Measurements from ENCODE around the gene IGDCC3.
A peak's percentile ranks its signal among the peaks of the same experiment; 100 is the strongest.
"Not testable (repeated sequence)": the region's sequence is repeated elsewhere in the genome, so short reads cannot be mapped to it uniquely, and the experiment has no call there.

The IGDCC3 gene

GRCh38 chr15:65400760-65401610 lies 23.2 kb upstream of the IGDCC3 start:
- TF ChIP-seq CTCF (IDR thresholded peaks at IDR 0.05; ENCODE audit: low read depth, low read length): peak; percentile 94
- DNase-seq (ENCODE audit: low read depth, low spot score): peak; percentile 85
- H3K4me3 ChIP-seq (ENCODE audit: low read depth, low read length): no peak overlapping the region
- in situ Hi-C loops (cut with HindIII; ENCODE audit: low sequenced_read_pairs): no loop called here

GRCh38 chr15:65399997-65400396 lies 22.2 kb upstream of the IGDCC3 start:
- TF ChIP-seq CTCF (IDR thresholded peaks at IDR 0.05; ENCODE audit: low read depth, low read length): no peak
- in situ Hi-C loops (cut with HindIII; ENCODE audit: low sequenced_read_pairs): no loop called here
- no peak overlapping the region for H3K4me3 ChIP-seq (ENCODE audit: low read depth, low read length)
- DNase-seq (ENCODE audit: low read depth, low spot score): no peak

GRCh38 chr15:65399001-65399706 lies 21.4 kb upstream of the IGDCC3 start:
- no peak overlapping the region for H3K4me3 ChIP-seq (ENCODE audit: low read depth, low read length)
- no peak for TF ChIP-seq CTCF (IDR thresholded peaks at IDR 0.05; ENCODE audit: low read depth, low read length)
- no peak for DNase-seq (ENCODE audit: low read depth, low spot score)
- in situ Hi-C loops (cut with HindIII; ENCODE audit: low sequenced_read_pairs): no loop called here

- in situ Hi-C loops (cut with HindIII; ENCODE audit: low sequenced_read_pairs); DNase-seq (ENCODE audit: low read depth, low spot score); H3K4me3 ChIP-seq (ENCODE audit: low read depth, low read length): not testable (repeated sequence)
Measured at GRCh38 chr15:65398486-65398885, 20.7 kb upstream of the IGDCC3 start.

- H3K4me3 ChIP-seq (ENCODE audit: low read depth, low read length): no peak overlapping the region
- no peak for DNase-seq (ENCODE audit: low read depth, low spot score)
- TF ChIP-seq CTCF (IDR thresholded peaks at IDR 0.05; ENCODE audit: low read depth, low read length): no peak
- in situ Hi-C loops (cut with HindIII; ENCODE audit: low sequenced_read_pairs): no loop called here
Measured at GRCh38 chr15:65396965-65397317, 19.1 kb upstream of the IGDCC3 start.

- TF ChIP-seq CTCF (IDR thresholded peaks at IDR 0.05; ENCODE audit: low read depth, low read length): no peak
- in situ Hi-C loops (cut with HindIII; ENCODE audit: low sequenced_read_pairs): no loop called here
- H3K4me3 ChIP-seq (ENCODE audit: low read depth, low read length): no peak overlapping the region
- no peak for DNase-seq (ENCODE audit: low read depth, low spot score)
Measured at GRCh38 chr15:65396283-65396964, 18.6 kb upstream of the IGDCC3 start.

All from astrocyte of the spinal cord (primary cell).